HG02870 (cell line): Measurements from ENCODE around the gene HSP90AB1.

Source experiments
- ATAC-seq: cut with Tn5 transposase; IDR thresholded peaks from one replicate; pipeline ENCODE4 v1.9.1; 2021; ENCODE audit warnings: mild to moderate bottlenecking, moderate library complexity; ENCODE audit not compliant: unreplicated experiment

Gene HSP90AB1

DNA sequence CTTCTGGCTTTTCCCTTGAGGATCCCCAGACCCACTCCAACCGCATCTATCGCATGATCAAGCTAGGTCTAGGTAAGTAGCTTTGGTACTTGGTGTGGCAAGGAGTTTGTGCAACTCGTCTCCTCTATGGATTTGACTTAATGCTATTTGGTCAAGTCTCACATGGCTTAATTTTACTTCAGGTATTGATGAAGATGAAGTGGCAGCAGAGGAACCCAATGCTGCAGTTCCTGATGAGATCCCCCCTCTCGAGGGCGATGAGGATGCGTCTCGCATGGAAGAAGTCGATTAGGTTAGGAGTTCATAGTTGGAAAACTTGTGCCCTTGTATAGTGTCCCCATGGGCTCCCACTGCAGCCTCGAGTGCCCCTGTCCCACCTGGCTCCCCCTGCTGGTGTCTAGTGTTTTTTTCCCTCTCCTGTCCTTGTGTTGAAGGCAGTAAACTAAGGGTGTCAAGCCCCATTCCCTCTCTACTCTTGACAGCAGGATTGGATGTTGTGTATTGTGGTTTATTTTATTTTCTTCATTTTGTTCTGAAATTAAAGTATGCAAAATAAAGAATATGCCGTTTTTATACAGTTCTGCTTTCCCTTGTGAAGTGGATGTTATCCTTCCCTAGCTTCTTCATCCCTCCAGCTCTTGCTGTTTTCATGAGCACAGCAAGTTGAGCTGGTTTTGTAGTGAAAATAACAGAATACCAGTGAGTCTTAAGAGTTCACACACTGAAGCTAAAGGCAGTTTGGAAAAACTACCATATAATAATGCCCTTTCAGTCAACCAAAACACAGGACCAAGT, 6.6 kb downstream of the HSP90AB1 start:
- ATAC-seq = no peak

DNA sequence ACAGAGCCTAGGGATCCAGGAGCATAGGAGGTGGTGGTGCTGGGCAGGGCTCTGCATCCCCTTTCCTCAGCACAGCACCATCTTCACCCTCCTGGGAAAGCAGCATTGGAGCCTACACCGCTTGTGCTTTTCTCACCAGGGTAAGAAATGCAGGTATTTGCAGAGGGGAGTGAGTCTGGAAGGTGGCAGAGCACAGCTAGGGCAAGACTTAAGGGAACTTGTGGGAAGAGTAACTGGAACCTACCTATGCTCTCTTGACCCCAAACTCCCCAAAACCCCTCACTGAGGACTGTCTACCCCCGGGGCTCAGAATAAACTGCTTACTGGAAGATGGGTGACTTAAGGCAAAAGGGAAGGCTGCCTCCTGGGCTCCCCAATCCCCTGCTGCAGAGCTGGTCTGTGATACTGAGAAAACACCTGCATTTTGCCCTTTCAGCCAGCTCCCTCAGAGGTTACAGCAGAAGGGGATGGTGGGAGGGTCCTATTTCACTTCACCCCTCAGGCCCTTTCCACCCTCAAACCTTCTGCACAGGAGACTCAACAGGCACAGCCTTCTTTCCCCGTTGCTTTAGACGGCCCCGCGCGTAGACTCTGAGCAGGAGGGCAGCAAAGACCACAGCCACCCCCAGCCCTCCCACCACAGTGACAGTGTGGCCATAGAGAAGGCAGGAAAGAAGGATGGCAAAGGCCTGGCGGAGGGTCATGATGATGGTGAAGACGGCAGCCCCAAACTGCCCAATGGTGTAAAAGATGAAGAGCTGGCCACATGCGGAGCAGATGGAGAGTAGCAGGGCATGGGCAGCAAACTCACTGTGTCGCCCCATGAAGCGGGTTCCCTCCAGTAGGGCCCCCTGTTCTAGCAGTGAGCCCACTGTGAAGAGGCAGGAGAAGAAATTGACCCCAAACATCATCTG, 7.5 kb downstream of the HSP90AB1 start:
- ATAC-seq = no peak

DNA sequence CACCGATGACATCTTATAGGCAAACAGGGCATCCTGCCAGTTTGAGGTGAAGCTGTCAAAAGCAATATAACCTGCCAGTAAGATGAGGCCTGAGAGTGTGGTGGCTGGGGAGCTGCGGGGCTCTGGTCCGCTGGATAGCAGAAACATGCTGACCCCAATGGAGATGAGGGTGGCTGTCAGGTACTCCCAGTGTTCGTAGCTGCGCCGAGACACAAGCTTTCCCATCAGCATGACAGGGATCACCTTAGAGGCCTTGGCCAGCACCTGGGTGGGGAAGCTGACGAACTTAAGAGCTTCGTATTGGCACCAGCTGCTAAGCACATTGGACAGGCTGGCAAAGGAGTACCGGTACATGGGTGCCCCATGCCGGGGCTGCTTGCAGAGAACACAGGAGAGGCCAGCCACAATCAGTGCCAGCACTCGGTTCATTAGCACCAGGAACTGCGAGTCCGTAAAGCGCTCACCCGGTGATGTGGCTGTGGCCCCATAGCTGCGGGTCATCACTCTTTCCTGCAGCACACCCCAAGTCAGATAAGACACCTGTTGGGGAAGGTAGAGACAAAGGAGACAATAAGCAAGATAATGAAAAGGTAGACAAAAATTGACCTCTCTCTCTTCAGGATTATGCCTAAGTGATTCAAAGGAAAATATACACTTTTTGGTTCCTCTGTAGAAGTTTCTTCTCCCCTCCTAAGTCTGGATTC, 8.4 kb downstream of the HSP90AB1 start:
- no peak for ATAC-seq

DNA sequence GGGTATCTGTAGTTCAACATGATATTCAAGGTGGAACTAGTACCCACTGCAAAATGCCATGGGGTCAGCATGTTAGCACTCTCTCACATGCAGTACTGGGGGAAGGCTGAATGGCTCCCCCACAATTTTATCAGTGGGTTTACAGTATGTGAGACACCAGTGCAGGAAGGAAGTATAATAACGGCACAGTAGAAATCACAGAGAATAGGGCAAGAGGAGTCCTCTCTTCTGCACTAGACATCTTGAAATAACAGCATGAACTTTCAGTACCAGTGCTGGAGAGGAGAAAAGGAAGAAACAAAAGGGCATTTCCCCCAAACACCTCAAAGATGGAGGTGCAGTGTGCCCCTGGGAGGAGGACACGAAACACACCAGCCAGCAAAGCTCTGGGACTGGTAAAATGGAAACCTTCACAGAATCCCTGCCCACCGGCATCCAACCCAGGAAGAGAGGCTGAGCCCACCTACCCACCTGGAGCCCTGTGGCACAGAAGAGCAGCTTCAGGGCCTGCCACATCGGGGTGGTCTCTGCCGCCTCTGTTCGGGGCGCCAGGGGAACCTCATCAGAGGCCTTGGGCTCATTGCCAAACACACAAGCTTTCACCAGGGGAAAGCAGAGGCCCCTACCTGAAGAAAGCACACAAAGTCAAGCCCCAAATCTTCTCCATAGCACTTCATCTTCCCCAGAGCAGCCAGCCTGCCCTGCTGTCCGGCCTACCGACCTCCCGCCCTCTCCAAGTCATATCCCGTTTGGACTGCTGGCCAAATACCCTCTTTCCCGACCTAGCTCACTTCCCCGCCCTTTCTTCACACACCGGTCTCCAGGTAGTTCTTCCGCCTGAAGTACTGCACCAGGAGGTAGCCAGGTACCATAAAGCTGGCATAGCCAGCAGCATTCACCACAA, 9.2 kb downstream of the HSP90AB1 start:
- ATAC-seq = no peak

DNA sequence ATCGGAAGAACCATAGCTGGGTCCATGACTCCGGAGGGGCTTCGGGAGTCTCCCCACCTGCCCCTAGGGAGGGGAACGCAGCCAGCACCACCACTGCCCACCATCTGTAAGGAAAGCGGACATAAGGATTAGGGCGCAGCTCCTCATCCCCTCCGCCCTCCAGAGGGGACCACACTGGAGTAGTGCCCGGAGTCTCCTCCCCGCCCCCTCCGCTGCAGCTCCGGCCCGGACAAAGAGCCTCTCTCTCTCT, 9.8 kb downstream of the HSP90AB1 start:
- no peak for ATAC-seq

DNA sequence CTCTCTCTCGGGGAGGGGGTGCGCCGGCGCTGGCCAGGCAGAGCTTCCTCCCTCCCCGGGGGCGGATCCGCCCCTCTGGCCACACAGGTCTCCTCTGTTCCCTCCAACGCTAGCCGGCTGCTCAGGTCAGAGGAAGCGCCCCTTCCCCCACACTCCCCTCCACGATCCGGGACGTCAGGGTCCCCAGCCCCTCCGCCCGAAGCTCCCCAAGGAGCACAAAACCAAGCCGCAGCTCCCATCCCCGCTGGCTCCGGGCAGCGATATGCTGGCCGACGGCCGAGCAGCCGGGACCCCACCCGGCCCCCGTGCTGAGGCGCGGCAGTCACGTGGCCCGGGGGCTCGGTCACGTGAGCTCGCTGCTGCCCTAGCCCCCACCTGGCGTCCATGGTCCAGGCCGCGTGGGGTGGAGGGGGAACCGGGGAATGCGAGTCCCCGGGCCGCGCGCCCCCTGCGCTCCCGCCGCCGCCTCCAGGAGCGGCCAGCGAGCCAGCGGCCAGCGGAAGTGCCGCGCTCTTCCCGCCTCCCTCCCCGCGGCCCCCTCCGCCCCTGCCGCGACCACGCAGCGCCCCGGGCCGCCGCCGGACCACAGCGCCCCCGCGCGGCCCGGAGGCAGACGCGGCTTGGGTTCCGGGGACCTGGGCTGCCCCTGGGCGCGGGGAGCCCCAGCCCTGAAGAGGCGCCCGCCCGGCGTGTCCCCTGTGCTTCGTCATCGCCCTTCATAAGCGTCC, 10.3 kb downstream of the HSP90AB1 start, which contains the start of gene SLC35B2:
SLC35B2 (minus strand) TSS at position 504 of the 728 bp plus-strand sequence; CDS start at position 386, 118 bp downstream.
- peak; percentile 32 for ATAC-seq

DNA sequence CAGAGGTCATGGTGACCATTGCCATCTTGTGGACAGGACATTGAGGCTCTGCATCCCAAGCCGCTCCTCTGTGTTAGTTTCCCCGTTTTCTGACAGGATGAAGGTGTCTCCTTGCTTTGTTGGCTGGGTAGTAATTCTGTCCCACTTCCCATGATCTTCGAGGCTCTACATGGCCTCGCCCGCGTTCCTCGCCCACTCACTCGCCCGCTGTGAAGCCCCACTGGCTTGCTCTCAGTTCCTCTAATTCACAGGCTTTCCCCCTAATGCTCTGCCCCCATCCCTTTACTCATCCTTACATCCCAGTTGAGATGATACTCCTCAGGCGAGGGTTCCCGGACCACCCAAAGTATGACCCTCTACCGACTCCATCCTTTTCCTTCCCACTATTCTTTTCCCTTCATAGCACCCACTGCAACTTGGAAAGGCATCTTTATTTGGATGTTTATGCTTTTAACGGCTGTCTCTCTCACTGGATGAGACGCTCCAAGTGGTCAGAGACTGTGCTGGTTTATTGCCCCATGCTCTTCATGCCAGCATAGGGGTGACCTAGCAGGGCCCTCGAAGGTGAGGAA, 10.9 kb downstream of the HSP90AB1 start:
- peak; percentile 17 for ATAC-seq

DNA sequence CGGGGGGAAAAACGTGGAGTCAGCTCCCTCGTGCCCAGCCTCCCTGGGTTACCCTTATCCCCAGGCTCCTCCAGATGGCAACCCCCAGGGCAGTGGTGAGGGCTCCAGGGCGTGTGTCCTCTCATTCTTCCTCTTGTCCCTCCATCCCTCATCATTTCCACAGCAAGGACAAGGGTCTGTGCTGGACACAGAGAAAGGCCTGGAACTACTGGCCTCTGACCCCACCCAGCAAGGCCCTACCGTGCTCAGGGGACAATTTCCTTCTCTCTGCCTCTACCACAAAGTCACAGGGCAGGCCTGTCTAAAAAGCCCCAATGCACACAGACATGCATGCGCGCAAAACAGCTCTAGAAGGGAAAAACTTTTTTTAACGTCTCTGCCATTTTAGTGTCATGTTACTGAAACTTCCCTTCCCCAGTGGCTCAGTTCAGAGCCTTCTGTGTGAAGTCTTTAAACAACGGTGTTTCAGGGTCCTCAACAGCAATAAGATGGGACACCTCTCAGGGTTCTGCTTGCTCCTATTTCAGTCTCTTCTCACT, 11.5 kb downstream of the HSP90AB1 start:
- ATAC-seq = no peak

DNA sequence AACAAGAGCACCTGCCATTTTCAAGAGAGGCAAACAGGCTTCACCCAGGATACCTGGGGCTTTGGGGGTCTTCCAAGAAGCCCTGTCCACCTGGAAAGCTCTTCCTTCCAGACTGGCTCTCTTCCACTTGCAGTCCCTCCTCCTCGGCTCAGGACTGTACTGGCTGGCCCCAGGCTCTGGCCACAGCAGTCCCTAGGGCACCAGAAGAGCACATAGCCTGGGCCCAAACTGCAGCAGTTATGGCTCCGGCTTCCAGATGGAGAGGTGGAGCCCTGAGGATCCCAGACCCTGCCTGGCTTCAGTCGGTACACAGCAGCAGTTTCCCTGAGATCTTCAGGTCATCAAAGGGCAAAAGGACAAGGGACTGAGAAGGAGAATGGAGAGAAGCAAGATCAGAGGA, 12.0 kb downstream of the HSP90AB1 start:
- ATAC-seq = no peak

DNA sequence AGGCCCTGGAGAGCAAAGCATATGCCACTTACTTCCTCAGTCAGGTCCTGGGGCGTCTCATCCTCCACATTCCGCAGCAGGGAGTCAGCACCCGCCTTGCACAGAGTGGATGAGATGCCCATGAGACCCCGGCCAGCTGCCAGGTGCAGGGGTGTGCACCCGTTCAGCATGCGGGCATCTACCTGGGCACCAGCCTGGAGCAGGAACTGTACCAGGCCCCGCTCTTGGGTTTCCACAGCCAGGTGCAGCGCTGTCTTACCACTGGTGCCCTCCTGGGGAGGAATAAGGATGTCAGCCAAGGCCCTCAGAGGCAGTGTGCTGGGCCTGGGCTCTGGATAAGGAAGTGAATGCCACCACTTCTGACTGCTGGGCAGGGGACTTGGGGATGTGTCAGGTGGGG, 13.1 kb downstream of the HSP90AB1 start:
- ATAC-seq = no peak

DNA sequence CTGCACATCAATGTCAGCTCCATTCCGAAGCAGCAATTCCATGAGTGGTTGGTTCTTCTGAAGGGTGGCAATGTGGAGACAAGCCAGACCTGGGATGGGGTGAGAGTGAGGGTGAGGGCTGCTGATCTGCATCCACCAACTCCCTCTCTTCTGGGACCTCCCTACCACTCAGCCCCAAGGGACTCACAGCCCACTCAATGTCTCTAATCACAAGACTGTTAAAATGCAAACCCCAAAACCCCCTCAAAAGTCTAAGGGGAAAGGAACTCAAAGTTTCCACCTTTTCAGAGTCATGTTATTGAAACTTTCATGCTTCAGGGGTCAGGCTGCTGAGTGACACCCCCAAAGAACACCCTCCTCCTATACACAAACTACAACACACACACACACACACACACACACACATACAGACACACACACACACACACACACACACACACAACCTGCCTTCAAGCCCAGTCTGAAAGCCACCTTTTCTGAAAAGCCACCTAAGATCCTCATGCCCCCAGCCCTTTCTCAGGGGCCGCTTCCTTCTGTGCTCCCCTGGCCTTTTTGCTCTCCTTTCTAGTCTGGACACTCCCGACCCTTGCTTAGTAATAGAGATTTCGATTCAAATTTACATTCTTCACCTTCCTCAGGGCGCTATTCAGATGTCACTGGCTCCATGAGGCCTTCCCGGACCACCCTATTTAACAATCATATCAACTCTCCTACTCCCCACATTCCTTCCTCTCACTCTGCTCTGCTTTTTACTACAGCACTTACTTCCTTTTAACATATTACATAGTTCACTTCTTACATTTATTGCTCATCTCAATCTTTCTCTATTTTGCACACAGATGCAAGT, 13.8 kb downstream of the HSP90AB1 start:
- no peak for ATAC-seq

DNA sequence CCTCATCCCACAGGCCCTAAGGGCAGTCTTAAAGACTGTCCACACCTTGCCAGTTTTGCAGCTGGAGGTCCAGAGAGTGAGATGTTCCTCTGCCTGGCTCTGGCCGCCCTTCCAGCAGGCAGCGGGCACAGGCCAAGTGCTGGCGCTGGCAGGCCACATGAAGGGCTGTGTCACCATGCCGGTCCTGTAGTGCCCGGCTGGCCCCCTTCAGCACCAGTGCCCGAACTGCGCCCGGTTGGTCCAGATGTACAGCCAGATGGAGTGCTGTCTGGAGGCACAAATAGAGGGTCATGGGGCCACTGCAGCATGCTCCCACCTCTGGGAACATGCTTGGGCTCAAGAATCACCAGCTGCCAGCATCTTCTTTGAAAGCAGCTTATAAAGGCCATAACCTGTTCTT, 14.7 kb downstream of the HSP90AB1 start:
- ATAC-seq = no peak

DNA sequence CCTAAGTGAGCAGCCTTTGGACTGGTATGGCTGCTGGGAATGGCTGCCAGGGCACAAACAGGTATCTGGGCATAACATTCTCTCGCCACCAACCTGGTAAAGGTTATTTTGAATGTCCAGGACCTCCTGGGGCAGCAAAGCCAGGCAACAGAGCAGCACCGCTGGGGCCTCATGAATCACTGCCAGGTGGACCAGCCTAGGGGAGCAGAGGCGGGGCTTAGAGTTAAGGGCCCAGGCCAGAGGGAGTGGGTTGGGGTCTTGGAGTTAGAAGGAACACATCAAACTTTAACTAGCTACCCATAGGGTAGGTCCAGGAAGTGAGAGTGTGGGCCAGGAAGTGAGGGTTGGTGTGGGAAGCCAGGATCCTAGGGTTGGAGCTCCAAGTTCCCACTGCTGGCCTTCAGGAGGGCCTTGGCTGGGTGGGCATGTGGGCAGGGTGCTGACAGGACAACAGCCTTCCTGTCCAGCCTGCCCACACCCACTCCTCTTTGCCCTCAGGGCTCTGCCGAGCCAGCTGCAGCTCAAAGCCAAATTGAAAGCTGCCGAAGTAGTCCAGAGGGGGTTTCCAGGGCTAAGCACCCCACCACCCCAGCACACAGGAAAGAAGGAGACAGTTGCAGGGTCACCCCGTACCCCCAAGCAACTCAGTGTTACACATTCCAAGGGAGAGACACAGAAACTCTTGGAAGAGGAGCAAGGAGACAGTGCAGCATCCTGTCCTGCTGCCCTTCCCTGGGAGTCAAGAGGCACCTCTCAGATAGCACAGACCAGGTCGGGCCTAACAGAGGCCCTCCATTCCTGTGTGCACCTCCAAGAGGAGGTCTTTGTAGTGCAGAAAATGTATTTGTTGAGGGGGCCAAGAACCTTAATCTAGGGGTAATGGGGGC, 15.8 kb downstream of the HSP90AB1 start:
- ATAC-seq = no peak

DNA sequence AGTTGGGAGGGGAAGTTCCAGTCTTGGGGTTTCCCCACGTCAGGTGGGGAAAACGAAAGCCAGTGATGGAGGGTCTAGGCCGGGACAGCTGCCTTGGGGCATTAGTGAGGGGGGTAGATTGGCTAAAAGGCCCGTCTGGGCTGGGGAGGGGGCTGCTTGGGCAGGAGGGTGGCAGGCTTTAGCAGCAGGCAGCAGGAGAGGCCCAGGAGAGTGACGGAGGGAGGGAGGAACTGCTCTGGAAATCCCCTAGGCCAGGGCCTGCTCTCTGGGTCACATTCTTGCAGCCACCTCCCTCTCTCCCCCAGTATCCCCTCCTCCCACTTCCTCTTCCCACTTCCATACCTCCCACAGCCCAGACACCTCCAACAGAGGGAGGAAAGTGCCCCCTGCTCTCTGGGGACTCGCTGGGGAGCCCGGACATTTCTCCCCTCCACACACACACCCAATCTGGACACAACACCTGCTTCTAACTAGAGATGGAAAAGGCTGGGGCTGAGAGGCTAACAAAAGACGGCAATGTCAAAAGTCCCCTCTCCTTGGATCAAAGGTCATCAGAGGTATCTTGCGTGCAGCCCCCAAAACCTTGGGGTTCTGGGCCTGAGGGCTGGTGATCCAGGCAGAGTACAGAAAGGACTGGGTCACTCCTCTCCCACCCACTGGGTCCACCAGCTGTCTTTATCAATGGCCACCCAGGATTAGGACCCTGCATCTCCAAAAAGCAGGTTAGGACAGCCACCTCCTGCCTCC, 16.6 kb downstream of the HSP90AB1 start:
- ATAC-seq = no peak

DNA sequence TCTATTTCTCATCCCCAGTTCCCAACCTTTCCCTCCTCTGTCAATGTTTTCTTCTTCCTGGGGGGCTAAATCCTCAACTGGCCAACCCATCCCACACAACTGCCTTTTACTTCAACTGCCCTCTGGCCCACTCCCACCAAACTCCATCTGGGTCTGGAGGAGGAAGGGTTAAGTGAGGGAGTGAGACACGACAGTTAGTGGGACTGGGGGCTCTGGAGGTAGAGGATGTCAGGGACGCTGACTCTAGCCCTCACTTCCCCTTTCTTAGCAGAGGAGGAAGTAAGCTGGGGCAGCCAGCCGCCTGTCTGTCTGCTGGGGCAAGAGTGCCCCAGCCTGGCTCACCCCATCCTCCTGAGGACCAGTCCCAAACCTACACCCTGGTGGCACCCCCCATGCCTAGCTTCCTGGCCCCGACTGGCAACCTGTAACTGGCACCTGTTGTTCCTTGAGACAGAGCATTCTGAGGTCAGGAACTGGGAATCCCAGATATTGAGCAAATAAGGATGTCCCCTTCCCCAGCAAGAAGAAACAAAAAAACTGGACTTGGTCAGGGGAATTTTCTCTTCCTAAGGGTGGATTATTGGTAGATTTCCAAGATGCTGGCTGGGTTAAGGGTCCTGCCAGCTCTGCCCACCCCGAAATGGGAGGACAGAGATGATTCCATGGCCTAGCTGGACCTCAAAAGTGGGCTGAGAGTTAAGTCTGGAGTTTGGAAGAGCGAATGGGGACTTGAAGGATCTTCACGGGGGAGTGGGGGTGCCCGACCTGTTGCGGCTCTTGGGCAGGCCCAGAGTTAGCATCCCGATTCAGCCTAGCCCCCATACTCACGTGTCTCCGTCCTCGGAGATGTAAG, 17.5 kb downstream of the HSP90AB1 start:
- ATAC-seq = no peak
